Gastrocnemius medialis (tissue), 4 donors: ENCODE data around the gene PPP1CA. TPM values are rescaled to one million over a fixed set of nuclear protein-coding genes. Genes with fewer than 3 reads are reported as not detected.

Experiments
- ATAC-seq, 2 donors: fragments of 150-250 bp; one replicate each; pipeline ENCODE4 v1.9.1; 2016
- DNase-seq, 2 donors: peaks; one replicate each; pipeline ENCODE4 v3.0.0-alpha.2; 2019
- H3K27ac ChIP-seq, 4 donors: fragments of 200-600 bp; sonication (generic); 1 replicate in 1 of 4; 2 replicates in 3 of 4; pipeline ENCODE4 v1.5.1; 2016 to 2018; ENCODE audit warnings: mild to moderate bottlenecking in 2 of 4, moderate library complexity in 1 of 4
- H3K27me3 ChIP-seq, 3 donors: fragments of 200-600 bp; sonication (generic) in 2 of 3; 1 replicate in 1 of 3; 2 replicates in 2 of 3; pipeline versions ENCODE4 v1.5.1 to v1.6.0; 2016 to 2019; ENCODE audit warnings: mild to moderate bottlenecking in 1 of 3, moderate library complexity in 1 of 3
- H3K36me3 ChIP-seq, 2 donors: fragments of 200-600 bp; sonication (generic) in 1 of 2; one replicate each; pipeline ENCODE4 v1.5.1; 2017 to 2018
- H3K4me1 ChIP-seq, 2 donors: fragments of 200-600 bp; sonication (generic) in 1 of 2; one replicate each; pipeline ENCODE4 v1.5.1; 2016 to 2017; ENCODE audit warnings: mild to moderate bottlenecking in 2 of 2
- H3K4me3 ChIP-seq, 4 donors: fragments of 200-600 bp; sonication (generic) in 3 of 4; 1 replicate in 1 of 4; 2 replicates in 3 of 4; pipeline ENCODE4 v1.5.1; 2016 to 2019; ENCODE audit warnings: mild to moderate bottlenecking in 2 of 4
- H3K9me3 ChIP-seq, 3 donors: fragments of 200-600 bp; sonication (generic) in 2 of 3; 1 replicate in 1 of 3; 2 replicates in 2 of 3; pipeline ENCODE4 v1.5.1; 2016 to 2019
- POLR2A ChIP-seq, 2 donors: fragments of 450-650 bp; IDR thresholded peaks; one replicate each; pipeline ENCODE4 v1.6.1; 2017; ENCODE audit warnings: antibody characterized with exemption in 2 of 2, mild to moderate bottlenecking in 2 of 2, moderate library complexity in 2 of 2
- in situ Hi-C, 4 donors: fragments of 200-750 bp; cut with MboI; loops; one replicate each; pipeline versions ENCODE4 v1.15.0 to v1.8.0; 2017; ENCODE audit warnings: low sequenced_read_pairs in 4 of 4
- intact Hi-C: fragments of 100-400 bp; cut with DNase I; formaldehyde crosslinking; loops from one replicate; pipeline ENCODE4 v1.15.1; 2023; ENCODE audit warnings: low total_unique reads
- total RNA-seq, 4 donors: library from RNA; depleted of rRNA; stranded (reverse); fragments of >200 nt; gene quantifications; one replicate each; pipeline versions ENCODE4 v1.1.0 to v1.2.3, GENCODE V29; 2016
- TF ChIP-seq, protein P1 (sequence below), 5 experiments: fragments of 450-650 bp in 3 of 5; fragments of 200-600 bp in 2 of 5; sonication (generic) in 2 of 5; IDR thresholded peaks in 4 of 5; conservative IDR thresholded peaks in 1 of 5; 1 replicate in 4 of 5; 2 replicates in 1 of 5; pipeline ENCODE4 v1.5.1; 2016 to 2019; ENCODE audit warnings: antibody characterized with exemption in 5 of 5, mild to moderate bottlenecking in 3 of 5, moderate library complexity in 3 of 5

PPP1CA gene
- total RNA-seq, 4 donors from 2014 or later = 78.4 to 193 (median 124) TPM

DNA sequence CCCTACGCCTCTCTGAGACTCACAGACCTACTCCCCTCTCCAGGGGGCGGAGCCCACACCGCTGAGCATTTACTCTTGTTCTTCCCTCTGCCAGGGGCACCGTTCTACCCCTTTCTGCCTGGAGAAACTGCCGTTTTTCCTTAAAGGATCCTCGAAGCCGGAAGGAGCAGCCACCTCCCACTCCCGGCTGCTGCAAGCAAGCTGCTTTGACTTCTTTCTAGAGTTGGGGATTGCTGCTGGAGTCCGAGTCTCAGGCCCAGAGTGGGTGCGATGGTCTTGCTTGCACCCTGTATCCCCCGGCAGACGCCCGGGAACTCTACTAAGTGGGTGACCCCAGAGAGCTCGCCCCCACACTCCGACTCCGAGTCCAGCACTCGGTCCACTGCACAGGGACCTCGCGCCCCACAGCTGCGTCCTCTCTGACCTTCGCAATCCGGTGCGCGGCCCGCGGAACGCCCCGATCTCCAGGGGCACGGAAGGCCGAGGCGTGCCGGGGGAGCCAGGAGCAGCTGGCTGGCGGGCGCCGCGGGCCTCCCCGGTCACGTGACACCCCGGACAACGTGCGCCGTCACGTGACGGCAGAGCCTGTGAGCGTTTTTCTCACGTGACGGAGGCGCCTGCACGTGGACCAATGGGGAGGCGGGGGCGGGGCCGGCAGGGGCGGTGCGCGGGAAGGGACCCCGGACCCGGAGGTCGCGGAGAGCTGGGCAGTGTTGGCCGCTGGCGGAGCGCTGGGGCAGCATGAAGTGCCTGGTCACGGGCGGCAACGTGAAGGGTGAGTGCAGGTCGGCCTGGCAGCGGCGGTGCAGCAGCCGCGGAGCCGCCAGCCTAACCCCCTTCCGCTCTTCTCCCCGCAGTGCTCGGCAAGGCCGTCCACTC lies 10.1 kb downstream of the PPP1CA start, which contains the start of gene RAD9A:
TSS of gene RAD9A (plus strand) at position 683 of the 879 bp plus-strand sequence. CDS start at position 742, 59 bp downstream.
- H3K4me3 ChIP-seq = peak within 1 kb of the TSS; percentile 59 to 83 (median 74)
- intact Hi-C loops = no loop called here
- ATAC-seq (peak; percentile 90 to 92), DNase-seq (peak; percentile 92 to 94)
- H3K27me3 ChIP-seq = no peaks in the 10 kb centered on the region
- in situ Hi-C loops = loop anchor here (10.0 kb wide), 2 partner anchors 83 to 113 kb away; partner anchors contain the start of genes CDK2AP2 (in 3 of the 4) and PITPNM1 (in 3 of the 4)
- H3K27ac ChIP-seq = peak within 1 kb of the TSS; percentile 79 to 89 (median 86)
- peaks cover 5 to 15% of the 10 kb centered on the region in 2 donors for H3K4me1 ChIP-seq
- TF ChIP-seq POLR2A (IDR thresholded peaks at IDR 0.05) = peak; percentile 34 to 66
- TF ChIP-seq, protein P1, sequence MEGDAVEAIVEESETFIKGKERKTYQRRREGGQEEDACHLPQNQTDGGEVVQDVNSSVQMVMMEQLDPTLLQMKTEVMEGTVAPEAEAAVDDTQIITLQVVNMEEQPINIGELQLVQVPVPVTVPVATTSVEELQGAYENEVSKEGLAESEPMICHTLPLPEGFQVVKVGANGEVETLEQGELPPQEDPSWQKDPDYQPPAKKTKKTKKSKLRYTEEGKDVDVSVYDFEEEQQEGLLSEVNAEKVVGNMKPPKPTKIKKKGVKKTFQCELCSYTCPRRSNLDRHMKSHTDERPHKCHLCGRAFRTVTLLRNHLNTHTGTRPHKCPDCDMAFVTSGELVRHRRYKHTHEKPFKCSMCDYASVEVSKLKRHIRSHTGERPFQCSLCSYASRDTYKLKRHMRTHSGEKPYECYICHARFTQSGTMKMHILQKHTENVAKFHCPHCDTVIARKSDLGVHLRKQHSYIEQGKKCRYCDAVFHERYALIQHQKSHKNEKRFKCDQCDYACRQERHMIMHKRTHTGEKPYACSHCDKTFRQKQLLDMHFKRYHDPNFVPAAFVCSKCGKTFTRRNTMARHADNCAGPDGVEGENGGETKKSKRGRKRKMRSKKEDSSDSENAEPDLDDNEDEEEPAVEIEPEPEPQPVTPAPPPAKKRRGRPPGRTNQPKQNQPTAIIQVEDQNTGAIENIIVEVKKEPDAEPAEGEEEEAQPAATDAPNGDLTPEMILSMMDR (IDR thresholded peaks at IDR 0.05 in 4 of 5, conservative IDR thresholded peaks at IDR 0.05 in 1 of 5) = peak in 2 of 5 experiments; percentile 64 to 73
- H3K36me3 ChIP-seq = peaks cover 0 to 9% of the 10 kb centered on the region in 2 donors
- H3K9me3 ChIP-seq = no peaks in the 10 kb centered on the region

GRCh38 chr11:67390947-67391303 lies 10.7 kb downstream of the PPP1CA start:
- Histone ChIP-seq H3K27ac (peak overlapping the region; percentile 79 to 89 (median 86)), H3K27me3 (no peaks in the 10 kb centered on the region), H3K4me1 (peaks cover 5 to 15% of the 10 kb centered on the region in 2 donors), H3K36me3 (peaks cover 0 to 3% of the 10 kb centered on the region in 2 donors), H3K9me3 (no peaks in the 10 kb centered on the region), H3K4me3 (peak overlapping the region; percentile 59 to 83 (median 74))
- no peak for TF ChIP-seq POLR2A (IDR thresholded peaks at IDR 0.05)
- TF ChIP-seq, protein P1 (IDR thresholded peaks at IDR 0.05 in 4 of 5, conservative IDR thresholded peaks at IDR 0.05 in 1 of 5) = no peak
- no peak for DNase-seq
- intact Hi-C loops (no loop called here), in situ Hi-C loops (loop anchor here (10.0 kb wide), 2 partner anchors 84 to 114 kb away; partner anchors contain the start of genes CDK2AP2 (in 3 of the 4) and PITPNM1 (in 3 of the 4))
- ATAC-seq = no peak

GRCh38 chr11:67389477-67389876 lies 12.2 kb downstream of the PPP1CA start:
- ATAC-seq (no peak), DNase-seq (no peak)
- Histone ChIP-seq H3K4me1 (peaks cover 5 to 15% of the 10 kb centered on the region in 2 donors), H3K4me3 (no peak overlapping the region), H3K9me3 (no peaks in the 10 kb centered on the region), H3K36me3 (no peaks in the 10 kb centered on the region), H3K27ac (no peak overlapping the region), H3K27me3 (peaks cover 0 to 8% (median 0%) of the 10 kb centered on the region in 3 donors)
- intact Hi-C loops = no loop called here
- in situ Hi-C loops = loop anchor here in 3 of 4 donors (5.0 to 10.0 kb wide), 2 partner anchors 37 to 125 kb away; partner anchors contain the start of genes POLD4 (in 3 of the 3) and GRK2 (in 1 of the 3)
- TF ChIP-seq, protein P1 (IDR thresholded peaks at IDR 0.05 in 4 of 5, conservative IDR thresholded peaks at IDR 0.05 in 1 of 5) = peak in 4 of 5 experiments; percentile 42 to 59 (median 49)
- no peak for TF ChIP-seq POLR2A (IDR thresholded peaks at IDR 0.05)

- in situ Hi-C loops = loop anchor here in 3 of 4 donors (5.0 to 10.0 kb wide), 2 partner anchors 35 to 123 kb away; partner anchors contain the start of genes POLD4 (in 3 of the 3) and GRK2 (in 1 of the 3)
- no peak overlapping the region for H3K4me3 ChIP-seq
- H3K36me3 ChIP-seq = no peaks in the 10 kb centered on the region
- peaks cover 3 to 13% of the 10 kb centered on the region in 2 donors for H3K4me1 ChIP-seq
- no peak for TF ChIP-seq POLR2A (IDR thresholded peaks at IDR 0.05)
- TF ChIP-seq, protein P1 (IDR thresholded peaks at IDR 0.05 in 4 of 5, conservative IDR thresholded peaks at IDR 0.05 in 1 of 5) = no peak
- peaks cover 0 to 10% (median 0%) of the 10 kb centered on the region in 3 donors for H3K27me3 ChIP-seq
- no peak overlapping the region for H3K27ac ChIP-seq
- intact Hi-C loops = no loop called here
- ATAC-seq (no peak), DNase-seq (no peak)
- no peaks in the 10 kb centered on the region for H3K9me3 ChIP-seq
These were observed 14.1 kb downstream of the PPP1CA start for GRCh38 chr11:67387518-67387917.
